A549 treated with ZK216348 at 1 μM for 4 hours (cell line): ENCODE results near the gene PUS10. TPM values are rescaled to one million over a fixed set of nuclear protein-coding genes. Genes with fewer than 3 reads are reported as not detected.

Experiments used
- total RNA-seq: library from RNA; stranded (reverse); fragments of 200-300 nt; extraction: Qiagen RNA extraction; gene quantifications from 5 replicates; pipeline ENCODE4 v1.2.3, GENCODE V29; 2022; ENCODE audit warnings: low read depth

The PUS10 gene
- total RNA-seq: 2.4 to 3.6 TPM (median 2.6 TPM) in 5 replicates

GRCh38 chr2:61017556-61018317, at the start of gene PUS10, which contains the start of gene PEX13:
Gene PUS10 (minus strand): TSS chr2:61018255. CDS start chr2:61011890, 6,365 bp downstream.
Gene PEX13 (plus strand): TSS chr2:61017720. CDS start chr2:61017760, 40 bp downstream.

GRCh38 chr2:61065714-61066709, 48.0 kb upstream of the PUS10 start, which contains the start of gene SANBR:
Gene SANBR (plus strand): TSS chr2:61065871. CDS start chr2:61070351, 4,480 bp downstream.

Other genes starting within 250 kb of the PUS10 start
- 1.0 to 3.6 TPM (median 2.3 TPM) in 5 replicates for gene REL, start 136.7 kb downstream of the PUS10 start, total RNA-seq
- gene PEX13, start 535 bp downstream of the PUS10 start, total RNA-seq: 13.8 to 18.2 TPM (median 14.6 TPM) in 5 replicates
- 7.9 to 15.4 TPM (median 12.9 TPM) in 5 replicates for gene SANBR, start 47.6 kb upstream of the PUS10 start, total RNA-seq
- gene C2orf74, start 143.9 kb upstream of the PUS10 start, total RNA-seq: 16.5 to 22.3 TPM (median 18.1 TPM) in 5 replicates